SK-N-SH (cell line): ENCODE data around the gene C16orf74. TPM values are rescaled to one million over a fixed set of nuclear protein-coding genes. Genes with fewer than 3 reads are reported as not detected.

ENCODE experiments used
- CTCF ChIA-PET: fragments of 300-600, 350-600 bp; formaldehyde crosslinking; extraction: SDS; loops from one replicate; lab custom pipeline; 2021; lab: Yijun Ruan, JAX
- POLR2A ChIA-PET: fragments of 350-600 bp; sonication (Branson Sonifier 250); formaldehyde crosslinking; extraction: SDS; loops from one replicate; lab custom pipeline; 2020; ENCODE audit warnings: antibody characterized with exemption, inconsistent platforms; lab: Yijun Ruan, JAX
- DNase-seq: peaks from one replicate; pipeline ENCODE4 v3.0.0; 2012
- H2AFZ ChIP-seq: fragments of 200-600 bp; sonication (generic); 2 replicates; pipeline ENCODE4 v1.8.1; 2016; ENCODE audit warnings: antibody characterized with exemption, mild to moderate bottlenecking, low read depth
- H3F3A ChIP-seq: fragments of 200-600 bp; sonication (generic); replicated peaks from 2 replicates; pipeline ENCODE3; 2016; ENCODE audit warnings: antibody characterized with exemption, mild to moderate bottlenecking; ENCODE audit not compliant: insufficient read depth
- H3K27ac ChIP-seq, 2 experiments: fragments of 200-500 bp in 1 of 2; fragments of 200-600 bp in 1 of 2; sonication (Bioruptor generic) in 1 of 2; sonication (generic), shearing (Covaris generic) in 1 of 2; 2 replicates each; pipeline versions ENCODE4 v1.5.1 to v1.6.1; 2014 to 2016; ENCODE audit warnings: low read depth in 2 of 2, inconsistent platforms in 1 of 2, low read length in 1 of 2, mild to moderate bottlenecking in 1 of 2, mixed read lengths in 1 of 2
- H3K27me3 ChIP-seq: fragments of 200-600 bp; sonication (generic), shearing (Covaris generic); 2 replicates; pipeline ENCODE4 v1.6.1; 2016; ENCODE audit warnings: mixed run types; ENCODE audit not compliant: insufficient read depth
- H3K36me3 ChIP-seq, 2 experiments: fragments of 200-500 bp in 1 of 2; fragments of 200-600 bp in 1 of 2; sonication (Bioruptor generic) in 1 of 2; sonication (generic) in 1 of 2; replicated peaks in 1 of 2; 2 replicates each; pipeline versions ENCODE3 to v1.5.1; 2014 to 2016; ENCODE audit warnings: low read length in 1 of 2, mild to moderate bottlenecking in 1 of 2; ENCODE audit not compliant: insufficient read depth in 2 of 2, control insufficient read depth in 1 of 2
- H3K4me1 ChIP-seq, 2 experiments: fragments of 200-500 bp in 1 of 2; fragments of 200-600 bp in 1 of 2; sonication (Bioruptor generic) in 1 of 2; sonication (generic), shearing (Covaris generic) in 1 of 2; 2 replicates each; pipeline versions ENCODE4 v1.5.1 to v1.6.1; 2014 to 2016; ENCODE audit warnings: low read depth in 1 of 2, low read length in 1 of 2, mixed run types in 1 of 2; ENCODE audit not compliant: insufficient read depth in 2 of 2, control insufficient read depth in 1 of 2
- H3K4me2 ChIP-seq: fragments of 200-600 bp; sonication (generic), shearing (Covaris generic); 2 replicates; pipeline ENCODE4 v1.6.1; 2017; ENCODE audit warnings: mixed run types
- H3K4me3 ChIP-seq, 2 experiments: fragments of 200-500 bp in 1 of 2; fragments of 200-600 bp in 1 of 2; sonication (Bioruptor generic) in 1 of 2; sonication (generic), shearing (Covaris generic) in 1 of 2; 2 replicates each; pipeline versions ENCODE4 v1.5.1 to v1.8.1; 2014 to 2016; ENCODE audit warnings: low read depth in 2 of 2, inconsistent platforms in 1 of 2, low read length in 1 of 2, mild to moderate bottlenecking in 1 of 2, mixed read lengths in 1 of 2, moderate library complexity in 1 of 2
- H3K79me2 ChIP-seq: fragments of 200-600 bp; sonication (generic); 2 replicates; pipeline ENCODE4 v1.8.1; 2017; ENCODE audit warnings: mild to moderate bottlenecking; ENCODE audit not compliant: insufficient read depth
- H3K9ac ChIP-seq: fragments of 200-600 bp; sonication (generic); 2 replicates; pipeline ENCODE4 v1.6.1; 2017; ENCODE audit warnings: mixed run types
- H3K9me2 ChIP-seq: fragments of 200-600 bp; sonication (generic); 2 replicates; pipeline ENCODE4 v1.6.1; 2017; ENCODE audit warnings: mixed run types
- H3K9me3 ChIP-seq: fragments of 200-600 bp; sonication (generic); 2 replicates; pipeline ENCODE4 v1.6.1; 2017; ENCODE audit warnings: mixed run types, mild to moderate bottlenecking, moderate library complexity
- H4K20me1 ChIP-seq: fragments of 200-600 bp; sonication (generic); 2 replicates; pipeline ENCODE4 v1.6.1; 2017; ENCODE audit warnings: mild to moderate bottlenecking, mixed run types; ENCODE audit not compliant: insufficient read depth
- CTCF ChIP-seq: fragments of 200-600 bp; sonication (generic); IDR thresholded peaks from 2 replicates; pipeline ENCODE4 v1.6.1; 2017; ENCODE audit warnings: antibody characterized with exemption, mild to moderate bottlenecking, moderate library complexity
- ELF1 ChIP-seq: IDR thresholded peaks from 2 replicates; pipeline ENCODE4 v1.4.0; 2012
- EP300 ChIP-seq, 2 experiments: IDR thresholded peaks; 2 replicates each; pipeline versions ENCODE4 v1.4.0 to v1.6.1; 2012; ENCODE audit warnings: borderline replicate concordance in 1 of 2, low read depth in 1 of 2, low read length in 1 of 2
- EZH2phosphoT487 ChIP-seq: fragments of 200-600 bp; sonication (generic); IDR thresholded peaks from 2 replicates; pipeline ENCODE4 v1.6.1; 2017; ENCODE audit warnings: low read depth, mixed run types, mild to moderate bottlenecking, antibody characterized with exemption, moderate library complexity, borderline replicate concordance
- FOSL2 ChIP-seq: IDR thresholded peaks from 2 replicates; pipeline ENCODE4 v1.4.0; 2012; ENCODE audit warnings: low read depth, mild to moderate bottlenecking, moderate library complexity, borderline replicate concordance
- GABPA ChIP-seq: IDR thresholded peaks from 2 replicates; pipeline ENCODE4 v1.4.0; 2012; ENCODE audit warnings: low read depth, mild to moderate bottlenecking
- JUND ChIP-seq: IDR thresholded peaks from 2 replicates; pipeline ENCODE4 v1.4.0; 2012
- MAX ChIP-seq: IDR thresholded peaks from 2 replicates; pipeline ENCODE4 v1.4.0; 2012; ENCODE audit warnings: low read depth
- MXI1 ChIP-seq: IDR thresholded peaks from 2 replicates; pipeline ENCODE4 v1.6.1; 2012; ENCODE audit warnings: mild to moderate bottlenecking, low read depth, low read length, improper control_type of control experiment
- NFIC ChIP-seq: IDR thresholded peaks from 2 replicates; pipeline ENCODE4 v1.4.0; 2012; ENCODE audit warnings: borderline replicate concordance
- RAD21 ChIP-seq: IDR thresholded peaks from 2 replicates; pipeline ENCODE4 v1.6.1; 2012; ENCODE audit warnings: mild to moderate bottlenecking, low read length
- RCOR1 ChIP-seq: fragments of 150-350 bp; IDR thresholded peaks from 2 replicates; pipeline ENCODE4 v1.6.1; 2017; ENCODE audit warnings: antibody characterized with exemption, low read length
- RXRA ChIP-seq: IDR thresholded peaks from 2 replicates; pipeline ENCODE4 v1.4.0; 2012; ENCODE audit warnings: low read depth, mild to moderate bottlenecking, borderline replicate concordance
- TEAD4 ChIP-seq: IDR thresholded peaks from 2 replicates; pipeline ENCODE4 v1.4.0; 2012; ENCODE audit warnings: mild to moderate bottlenecking, borderline replicate concordance; ENCODE audit not compliant: insufficient read depth
- USF1 ChIP-seq: IDR thresholded peaks from 2 replicates; pipeline ENCODE4 v1.4.0; 2012; ENCODE audit warnings: low read depth, borderline replicate concordance
- USF2 ChIP-seq: fragments of 150-350 bp; IDR thresholded peaks from 2 replicates; pipeline ENCODE4 v1.6.1; 2017; ENCODE audit warnings: antibody characterized with exemption, low read length, low read depth, borderline replicate concordance
- YY1 ChIP-seq: IDR thresholded peaks from 2 replicates; pipeline ENCODE4 v1.4.0; 2012; ENCODE audit warnings: low read depth, mild to moderate bottlenecking
- WGBS: methylation state at CpG from one replicate; pipeline ENCODE4 v1.1.6; 2017; ENCODE audit warnings: low lambda C conversion rate; 5-methylcytosine and 5-hydroxymethylcytosine counted together
- polyA plus RNA-seq, 3 experiments: library from polyadenylated mRNA; depleted of rRNA; stranded (reverse); fragments of >200 nt; gene quantifications; 2 replicates each; pipeline ENCODE4 v1.2.3, GENCODE V29; 2012

The C16orf74 gene
- polyA plus RNA-seq, 1 of the 3 experiments (the other 2 are of a cell fraction): 27.2 TPM

GRCh38 chr16:85752511-85753420 lies 1.9 kb upstream of the C16orf74 start:
- ChIA-PET CTCF (interaction anchor here (0.6 to 1.3 kb wide), 7 partner anchors 13 to 91 kb away, joined by 3 read pairs; no protein-coding TSS in a partner anchor), POLR2A (no interaction called here)
- no peak for TF ChIP-seq EZH2phosphoT487
- no peak for TF ChIP-seq YY1
- TF ChIP-seq CTCF: peak; percentile 27; the same call in 1 of the 2 replicates

GRCh38 chr16:85751698-85752501 lies 1.0 kb upstream of the C16orf74 start:
- POLR2A ChIA-PET: no interaction called here
- H3K9me2 ChIP-seq: no peaks in the 10 kb centered on the region
- H3K27ac ChIP-seq: peak overlapping the region in 1 of 2 experiments; percentile 11; a peak in 1 of 4 replicates
- peaks cover 10% of the 10 kb centered on the region for H3F3A ChIP-seq
- no peaks in the 10 kb centered on the region for H4K20me1 ChIP-seq
- no peak for DNase-seq
- no peaks in the 10 kb centered on the region for H3K27me3 ChIP-seq
- H3K9ac ChIP-seq: no peak overlapping the region
- peak overlapping the region in 1 of 2 experiments; percentile 84; a peak in 2 of 4 replicates for H3K4me3 ChIP-seq
- H3K36me3 ChIP-seq: no peaks in the 10 kb centered on the region
- H3K4me1 ChIP-seq: peaks cover 12 to 14% of the 10 kb centered on the region in 2 experiments; a peak in 2 of 4 replicates
- CTCF ChIA-PET: interaction anchor here (0.8 to 1.3 kb wide), 6 partner anchors 14 to 90 kb away, joined by 3 read pairs; no protein-coding TSS in a partner anchor
- 26% methylated on average over 6 of the region's 15 CpGs for WGBS
- peak overlapping the region; percentile 81 for H3K4me2 ChIP-seq
- H3K9me3 ChIP-seq: no peaks in the 10 kb centered on the region
- H2AFZ ChIP-seq: no peak overlapping the region
- peaks cover 19% of the 10 kb centered on the region for H3K79me2 ChIP-seq
- TF ChIP-seq FOSL2: 0 out of 2 replicates have a peak, but pooled peaks have one; percentile 24
- TF ChIP-seq YY1: no peak
- TF ChIP-seq CTCF: no peak
- no peak for TF ChIP-seq RAD21
- no peak; a peak in 1 of 4 replicates for TF ChIP-seq EP300 (IDR thresholded peaks at IDR 0.05; ENCODE audit: borderline replicate concordance in 1 of 2, low read depth in 1 of 2, low read length in 1 of 2)
- TF ChIP-seq MXI1: no peak
- no peak for TF ChIP-seq NFIC
- no peak for TF ChIP-seq USF1
- no peak for TF ChIP-seq TEAD4
- TF ChIP-seq JUND: no peak
- TF ChIP-seq ELF1: no peak
- no peak for TF ChIP-seq GABPA
- no peak for TF ChIP-seq USF2
- TF ChIP-seq RXRA: 0 out of 2 replicates have a peak, but pooled peaks have one; percentile 19
- no peak for TF ChIP-seq MAX
- TF ChIP-seq RCOR1: no peak

More at GRCh38 chr16:85752511-85753420, 1.9 kb upstream of the C16orf74 start:
- no peaks in the 10 kb centered on the region for H3K9me3 ChIP-seq
- H3K4me1 ChIP-seq: peaks cover 10 to 14% of the 10 kb centered on the region in 2 experiments; a peak in 2 of 4 replicates
- H3K9me2 ChIP-seq: no peaks in the 10 kb centered on the region
- H3K9ac ChIP-seq: no peak overlapping the region
- DNase-seq: peak; percentile 54
- no peak overlapping the region for H3K4me3 ChIP-seq
- no peaks in the 10 kb centered on the region for H4K20me1 ChIP-seq
- H3F3A ChIP-seq: peaks cover 9% of the 10 kb centered on the region
- H3K36me3 ChIP-seq: no peaks in the 10 kb centered on the region
- no peak overlapping the region for H3K27ac ChIP-seq
- no peaks in the 10 kb centered on the region for H3K27me3 ChIP-seq
- peak overlapping the region; percentile 81 for H3K4me2 ChIP-seq
- no peak overlapping the region for H2AFZ ChIP-seq
- 55% methylated on average over 10 of the region's 21 CpGs for WGBS
- H3K79me2 ChIP-seq: peaks cover 19% of the 10 kb centered on the region
